ENCODE data around the gene KCTD1. TPM values are rescaled to one million over a fixed set of nuclear protein-coding genes. Genes with fewer than 3 reads are reported as not detected.

KCTD1 gene
- total and polyA plus RNA-seq, 11 donors, result 4.8 to 21.8 (median 8.9) TPM

DNA sequence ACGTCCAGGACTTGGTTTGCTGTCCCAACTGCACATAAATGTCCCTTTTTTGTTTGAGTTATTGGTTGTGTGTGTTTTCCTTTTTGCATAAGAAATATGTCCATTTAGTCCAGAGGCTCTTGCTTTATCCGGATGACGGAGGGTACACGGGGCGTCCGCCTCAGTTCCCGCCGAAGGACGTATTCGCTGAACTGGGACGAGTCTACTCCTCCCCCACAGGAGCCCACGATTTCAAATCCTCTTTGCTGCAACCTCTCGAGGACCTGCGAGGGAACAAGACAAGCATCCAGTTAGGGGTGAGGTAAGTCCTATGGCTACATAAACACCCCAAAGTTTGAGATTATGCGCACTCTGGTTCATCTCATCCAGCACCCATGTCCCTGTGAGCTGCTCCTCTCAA lies 92.7 kb downstream of the KCTD1 start:
- no peak for ATAC-seq
- DNase-seq, result no peak
- TF ChIP-seq, protein P1, sequence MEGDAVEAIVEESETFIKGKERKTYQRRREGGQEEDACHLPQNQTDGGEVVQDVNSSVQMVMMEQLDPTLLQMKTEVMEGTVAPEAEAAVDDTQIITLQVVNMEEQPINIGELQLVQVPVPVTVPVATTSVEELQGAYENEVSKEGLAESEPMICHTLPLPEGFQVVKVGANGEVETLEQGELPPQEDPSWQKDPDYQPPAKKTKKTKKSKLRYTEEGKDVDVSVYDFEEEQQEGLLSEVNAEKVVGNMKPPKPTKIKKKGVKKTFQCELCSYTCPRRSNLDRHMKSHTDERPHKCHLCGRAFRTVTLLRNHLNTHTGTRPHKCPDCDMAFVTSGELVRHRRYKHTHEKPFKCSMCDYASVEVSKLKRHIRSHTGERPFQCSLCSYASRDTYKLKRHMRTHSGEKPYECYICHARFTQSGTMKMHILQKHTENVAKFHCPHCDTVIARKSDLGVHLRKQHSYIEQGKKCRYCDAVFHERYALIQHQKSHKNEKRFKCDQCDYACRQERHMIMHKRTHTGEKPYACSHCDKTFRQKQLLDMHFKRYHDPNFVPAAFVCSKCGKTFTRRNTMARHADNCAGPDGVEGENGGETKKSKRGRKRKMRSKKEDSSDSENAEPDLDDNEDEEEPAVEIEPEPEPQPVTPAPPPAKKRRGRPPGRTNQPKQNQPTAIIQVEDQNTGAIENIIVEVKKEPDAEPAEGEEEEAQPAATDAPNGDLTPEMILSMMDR (IDR thresholded peaks at IDR 0.05), result no peak
- TF ChIP-seq POLR2A (IDR thresholded peaks at IDR 0.05), result no peak
- intact Hi-C loops (cut with DNase I), result loop anchor here in 1 of 10 donors (10.0 kb wide), 1 partner anchor 89 kb away; the partner anchor contains the start of gene KCTD1
- 97% methylated on average over 15 of the region's 15 CpGs for WGBS, 4 donors
- H3K4me1 ChIP-seq, result peaks cover 0 to 17% (median 2%) of the 10 kb centered on the region in 12 donors
- no peaks in the 10 kb centered on the region for H3K27me3 ChIP-seq
- H3K27ac ChIP-seq, result no peak overlapping the region
- no peaks in the 10 kb centered on the region for H3K9me3 ChIP-seq
- peaks cover 0 to 28% (median 11%) of the 10 kb centered on the region in 9 donors for H3K36me3 ChIP-seq
- no peak overlapping the region for H3K4me3 ChIP-seq

GRCh38 chr18:26454616-26455015 lies 93.7 kb downstream of the KCTD1 start:
- ATAC-seq, result no peak
- no peaks in the 10 kb centered on the region for H3K27me3 ChIP-seq
- TF ChIP-seq POLR2A (IDR thresholded peaks at IDR 0.05), result no peak
- TF ChIP-seq, protein P1 (IDR thresholded peaks at IDR 0.05), result no peak
- no peak overlapping the region for H3K27ac ChIP-seq
- WGBS, 4 donors, result 93 to 95% (median 93%) methylated on average over 6 of the region's 6 CpGs
- H3K4me1 ChIP-seq, result peaks cover 0 to 11% (median 0%) of the 10 kb centered on the region in 12 donors
- intact Hi-C loops (cut with DNase I), result loop anchor here in 1 of 10 donors (10.0 kb wide), 1 partner anchor 90 kb away; the partner anchor contains the start of gene KCTD1
- no peak for DNase-seq
- H3K4me3 ChIP-seq, result no peak overlapping the region
- H3K36me3 ChIP-seq, result peaks cover 0 to 28% (median 11%) of the 10 kb centered on the region in 9 donors
- H3K9me3 ChIP-seq, result no peaks in the 10 kb centered on the region

- Histone ChIP-seq H3K36me3 (peaks cover 0 to 24% (median 11%) of the 10 kb centered on the region in 9 donors), H3K4me1 (peaks cover 0 to 10% (median 0%) of the 10 kb centered on the region in 12 donors), H3K9me3 (no peaks in the 10 kb centered on the region), H3K4me3 (no peak overlapping the region), H3K27ac (no peak overlapping the region), H3K27me3 (no peaks in the 10 kb centered on the region)
- WGBS, 4 donors, result 91 to 96% (median 94%) methylated on average over 3 of the region's 3 CpGs
- intact Hi-C loops (cut with DNase I), result loop anchor here in 1 of 10 donors (10.0 kb wide), 1 partner anchor 91 kb away; the partner anchor contains the start of gene KCTD1
- TF ChIP-seq, protein P1 (IDR thresholded peaks at IDR 0.05), result no peak
- TF ChIP-seq POLR2A (IDR thresholded peaks at IDR 0.05), result no peak
- DNase-seq (no peak), ATAC-seq (no peak)
These were observed 94.2 kb downstream of the KCTD1 start for GRCh38 chr18:26454192-26454591.

DNA sequence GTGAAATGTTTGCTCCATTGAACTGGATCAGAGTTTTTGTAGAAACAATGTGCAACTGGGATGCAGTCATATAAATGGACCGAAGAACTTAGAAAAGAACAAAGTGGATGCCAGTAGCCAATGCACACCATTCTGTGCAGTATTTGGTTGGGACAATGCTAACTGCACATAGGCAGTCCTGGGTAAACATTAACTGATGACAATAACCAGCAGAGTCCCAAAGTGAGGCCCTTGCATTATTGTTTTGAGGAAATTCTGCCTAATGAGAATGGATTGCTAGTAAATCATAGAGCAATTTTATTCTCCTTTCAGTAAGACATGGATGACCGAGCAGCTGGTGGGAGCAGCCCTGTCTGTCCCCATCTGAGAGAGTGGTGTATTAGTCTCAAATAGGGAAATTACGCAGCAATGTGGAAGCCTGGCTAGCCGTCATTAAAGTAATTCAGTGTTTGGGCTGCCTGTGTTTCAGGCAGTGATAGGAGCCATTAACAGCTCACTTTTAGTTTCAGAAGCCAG lies 94.9 kb downstream of the KCTD1 start:
- 91 to 96% (median 94%) methylated on average over 4 of the region's 4 CpGs for WGBS, 4 donors
- TF ChIP-seq, protein P1 (IDR thresholded peaks at IDR 0.05), result no peak
- TF ChIP-seq POLR2A (IDR thresholded peaks at IDR 0.05), result no peak
- Histone ChIP-seq H3K36me3 (peaks cover 0 to 22% (median 11%) of the 10 kb centered on the region in 9 donors), H3K9me3 (no peaks in the 10 kb centered on the region), H3K27me3 (peaks cover 0 to 2% (median 0%) of the 10 kb centered on the region in 9 donors), H3K4me3 (no peak overlapping the region), H3K27ac (no peak overlapping the region), H3K4me1 (peaks cover 0 to 10% (median 0%) of the 10 kb centered on the region in 12 donors)
- DNase-seq, result no peak
- ATAC-seq, result no peak
- intact Hi-C loops (cut with DNase I), result loop anchor here in 1 of 10 donors (10.0 kb wide), 1 partner anchor 91 kb away; the partner anchor contains the start of gene KCTD1
